ENCODE results near the gene SLC19A1.
A peak's percentile ranks its signal among the peaks of the same experiment; 100 is the strongest.
"Not testable (repeated sequence)": the region's sequence is repeated elsewhere in the genome, so short reads cannot be mapped to it uniquely, and the experiment has no call there.

Gene SLC19A1

GRCh38 chr21:45572231-45572630 is 30.0 kb upstream of the SLC19A1 start:
- no peaks in the 10 kb centered on the region for H3K4me1 ChIP-seq
- H3K36me3 ChIP-seq: no peaks in the 10 kb centered on the region
- intact Hi-C loops (cut with DNase I; ENCODE audit: low total_unique reads): no loop called here
- no peaks in the 10 kb centered on the region for H3K9me3 ChIP-seq
- no peak overlapping the region for H3K4me3 ChIP-seq
- H3K27me3 ChIP-seq: peaks cover 0 to 70% of the 10 kb centered on the region in 2 donors
- H3K27ac ChIP-seq: no peak overlapping the region
- TF ChIP-seq CTCF (IDR thresholded peaks at IDR 0.05): no peak
- DNase-seq: peak in 1 of 2 donors; percentile 27

- H3K4me3 ChIP-seq: no peak overlapping the region
- H3K9me3 ChIP-seq: no peaks in the 10 kb centered on the region
- peaks cover 0 to 65% of the 10 kb centered on the region in 2 donors for H3K27me3 ChIP-seq
- peak in 1 of 2 donors; percentile 16 for DNase-seq
- intact Hi-C loops (cut with DNase I; ENCODE audit: low total_unique reads): no loop called here
- no peaks in the 10 kb centered on the region for H3K4me1 ChIP-seq
- no peak for TF ChIP-seq CTCF (IDR thresholded peaks at IDR 0.05)
- H3K36me3 ChIP-seq: no peaks in the 10 kb centered on the region
- H3K27ac ChIP-seq: no peak overlapping the region
Observed at GRCh38 chr21:45571641-45572040, 29.4 kb upstream of the SLC19A1 start.

GRCh38 chr21:45570826-45571601 is 28.8 kb upstream of the SLC19A1 start:
- H3K4me3 ChIP-seq: no peak overlapping the region
- no peak for TF ChIP-seq CTCF (IDR thresholded peaks at IDR 0.05)
- no peaks in the 10 kb centered on the region for H3K36me3 ChIP-seq
- peaks cover 0 to 58% of the 10 kb centered on the region in 2 donors for H3K27me3 ChIP-seq
- no peaks in the 10 kb centered on the region for H3K4me1 ChIP-seq
- intact Hi-C loops (cut with DNase I; ENCODE audit: low total_unique reads): no loop called here
- H3K9me3 ChIP-seq: no peaks in the 10 kb centered on the region
- no peak overlapping the region for H3K27ac ChIP-seq
- peak in 1 of 2 donors; percentile 51 for DNase-seq

GRCh38 chr21:45570071-45570470 is 27.8 kb upstream of the SLC19A1 start:
- peak in 1 of 2 donors; percentile 40 for DNase-seq
- no peaks in the 10 kb centered on the region for H3K4me1 ChIP-seq
- intact Hi-C loops (cut with DNase I; ENCODE audit: low total_unique reads): no loop called here
- no peaks in the 10 kb centered on the region for H3K9me3 ChIP-seq
- H3K27ac ChIP-seq: no peak overlapping the region
- no peaks in the 10 kb centered on the region for H3K36me3 ChIP-seq
- H3K27me3 ChIP-seq: peaks cover 0 to 54% of the 10 kb centered on the region in 2 donors
- H3K4me3 ChIP-seq: no peak overlapping the region
- no peak for TF ChIP-seq CTCF (IDR thresholded peaks at IDR 0.05)

GRCh38 chr21:45568383-45568782 is 26.1 kb upstream of the SLC19A1 start:
- Histone ChIP-seq H3K4me3 (no peak overlapping the region), H3K4me1 (no peaks in the 10 kb centered on the region), H3K9me3 (no peaks in the 10 kb centered on the region), H3K27me3 (peaks cover 0 to 43% of the 10 kb centered on the region in 2 donors), H3K27ac (no peak overlapping the region), H3K36me3 (no peaks in the 10 kb centered on the region)
- no peak for DNase-seq
- TF ChIP-seq CTCF (IDR thresholded peaks at IDR 0.05): no peak
- intact Hi-C loops (cut with DNase I; ENCODE audit: low total_unique reads): no loop called here

GRCh38 chr21:45564137-45564536 is 21.9 kb upstream of the SLC19A1 start:
- not testable (repeated sequence) for H3K4me3 ChIP-seq
- H3K27me3 ChIP-seq: peaks cover 0 to 46% of the 10 kb centered on the region in 2 donors

More at GRCh38 chr21:45564137-45564536, 21.9 kb upstream of the SLC19A1 start:
- intact Hi-C loops (cut with DNase I; ENCODE audit: low total_unique reads); H3K9me3 ChIP-seq; H3K27ac ChIP-seq; H3K4me1 ChIP-seq; H3K36me3 ChIP-seq; DNase-seq: not testable (repeated sequence)

Data from tibial artery (tissue), 4 donors.